Effector memory CD4-positive, alpha-beta T cell (primary cell): ENCODE measurements around the gene TAF10.

Experiments used
- DNase-seq, 3 donors: peaks; one replicate each; pipeline ENCODE4 v3.0.0-alpha.2; 2020
- H3K27ac ChIP-seq: 2 replicates; pipeline ENCODE4 v1.7.0; 2013; ENCODE audit warnings: mild to moderate bottlenecking, low read length, moderate library complexity; ENCODE audit not compliant: insufficient read depth, poor library complexity, severe bottlenecking
- H3K27me3 ChIP-seq: replicated peaks from 2 replicates; pipeline ENCODE4 v1.7.0; 2013; ENCODE audit warnings: mild to moderate bottlenecking, low read length; ENCODE audit not compliant: insufficient read depth, control insufficient read depth, poor library complexity, severe bottlenecking
- H3K36me3 ChIP-seq: 2 replicates; pipeline ENCODE4 v1.7.0; 2013; ENCODE audit warnings: mild to moderate bottlenecking, low read length, moderate library complexity; ENCODE audit not compliant: control insufficient read depth, insufficient read depth
- H3K4me1 ChIP-seq: 2 replicates; pipeline ENCODE4 v1.7.0; 2013; ENCODE audit warnings: low read length, mild to moderate bottlenecking; ENCODE audit not compliant: control insufficient read depth, insufficient read depth, poor library complexity, severe bottlenecking
- H3K4me3 ChIP-seq: 2 replicates; pipeline ENCODE4 v1.7.0; 2013; ENCODE audit warnings: low read length, low read depth, mild to moderate bottlenecking; ENCODE audit not compliant: insufficient read depth, poor library complexity, severe bottlenecking
- H3K9me3 ChIP-seq: 2 replicates; pipeline ENCODE4 v1.7.0; 2013; ENCODE audit warnings: mild to moderate bottlenecking, low read length, moderate library complexity; ENCODE audit not compliant: control insufficient read depth
- total RNA-seq, 3 donors: gene quantifications; one replicate each; lab custom pipeline; 2026; lab: John Stamatoyannopoulos, UW

TAF10 gene
- 19.9 to 23.0 (median 21.2) reads per million in 3 donors for total RNA-seq

- Histone ChIP-seq H3K27me3 (no peaks in the 10 kb centered on the region), H3K4me1 (peaks cover 22% of the 10 kb centered on the region), H3K27ac (peak within 1 kb of the TSS; percentile 95), H3K4me3 (peak within 1 kb of the TSS; percentile 66), H3K9me3 (no peaks in the 10 kb centered on the region), H3K36me3 (peaks cover 38% of the 10 kb centered on the region)
- DNase-seq, result peak; percentile 92 to 95 (median 93)
These were observed at the start of gene TAF10 for GRCh38 chr11:6612213-6613041. Gene TAF10 (minus strand): TSS chr11:6612216. CDS start chr11:6612189, 27 bp downstream.

DNA sequence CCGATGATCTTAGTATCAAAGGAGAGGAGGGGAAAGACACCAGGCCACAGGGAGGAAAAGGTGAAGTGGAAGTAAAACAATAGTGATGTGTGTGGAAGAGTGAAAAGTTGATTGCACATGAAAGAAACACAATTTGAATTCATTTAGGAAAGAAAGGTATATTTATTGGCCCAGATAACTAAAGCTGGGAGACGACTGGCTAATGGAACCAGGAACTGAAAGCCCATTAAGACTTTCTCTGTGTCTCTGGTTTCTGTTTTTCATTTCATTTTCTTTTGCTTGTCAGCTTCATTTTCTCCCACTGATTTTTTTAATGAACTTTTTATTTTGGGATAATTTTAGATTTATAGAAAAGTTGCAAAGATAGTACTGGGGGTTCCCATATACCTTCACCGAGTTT is 48.7 kb upstream of the TAF10 start:
- H3K9me3 ChIP-seq, result no peaks in the 10 kb centered on the region
- H3K27ac ChIP-seq, result no peak overlapping the region
- H3K27me3 ChIP-seq, result no peaks in the 10 kb centered on the region
- H3K36me3 ChIP-seq, result no peaks in the 10 kb centered on the region
- no peaks in the 10 kb centered on the region for H3K4me1 ChIP-seq
- no peak for DNase-seq
- no peak overlapping the region for H3K4me3 ChIP-seq

DNA sequence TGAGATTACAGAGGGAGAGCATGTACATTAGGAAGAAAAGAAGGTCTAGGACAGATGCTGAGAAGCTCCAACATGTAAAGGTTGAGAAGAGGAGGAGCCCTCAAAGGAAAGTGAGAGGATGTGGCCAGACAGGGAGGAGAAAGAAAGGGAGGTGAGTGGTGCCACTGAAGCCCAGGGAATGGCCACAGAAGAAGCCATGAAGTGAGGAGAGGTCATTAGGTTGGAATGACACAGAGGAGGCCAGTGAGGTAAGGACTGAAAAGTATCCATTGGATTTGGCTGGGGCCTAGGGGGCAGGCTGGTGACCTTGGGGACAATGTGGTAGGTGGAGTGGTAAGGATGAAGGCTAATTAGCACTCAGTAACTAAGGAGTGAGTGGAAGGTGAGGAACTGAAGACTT is 46.6 kb upstream of the TAF10 start:
- H3K4me1 ChIP-seq, result no peaks in the 10 kb centered on the region
- no peaks in the 10 kb centered on the region for H3K9me3 ChIP-seq
- no peaks in the 10 kb centered on the region for H3K27me3 ChIP-seq
- no peak overlapping the region for H3K4me3 ChIP-seq
- H3K27ac ChIP-seq, result no peak overlapping the region
- no peaks in the 10 kb centered on the region for H3K36me3 ChIP-seq
- DNase-seq, result no peak

DNA sequence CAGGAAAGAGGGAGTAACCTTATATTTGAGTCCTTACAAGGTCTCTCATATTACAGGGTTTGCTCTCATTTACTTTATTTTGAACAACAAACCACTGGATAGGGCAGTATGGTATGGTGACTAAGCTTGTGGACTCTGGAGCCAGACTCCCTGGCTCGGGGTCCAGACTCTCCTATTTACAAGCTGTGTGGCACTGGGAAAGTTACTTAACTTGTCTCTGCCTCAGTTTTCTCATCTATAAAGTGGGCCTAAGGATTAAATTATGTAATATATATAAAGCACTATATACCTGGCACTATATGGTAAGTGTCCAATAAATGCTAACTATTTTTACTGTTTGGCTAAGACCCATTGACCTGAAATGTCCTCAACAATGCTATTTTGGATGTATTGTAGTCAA is 45.3 kb upstream of the TAF10 start:
- no peak for DNase-seq
- H3K36me3 ChIP-seq, result no peaks in the 10 kb centered on the region
- no peak overlapping the region for H3K4me3 ChIP-seq
- no peaks in the 10 kb centered on the region for H3K4me1 ChIP-seq
- no peaks in the 10 kb centered on the region for H3K27me3 ChIP-seq
- no peak overlapping the region for H3K27ac ChIP-seq
- no peaks in the 10 kb centered on the region for H3K9me3 ChIP-seq

- no peak for DNase-seq
- Histone ChIP-seq H3K9me3 (no peaks in the 10 kb centered on the region), H3K4me3 (no peak overlapping the region), H3K4me1 (no peaks in the 10 kb centered on the region), H3K27me3 (no peaks in the 10 kb centered on the region), H3K36me3 (no peaks in the 10 kb centered on the region), H3K27ac (no peak overlapping the region)
These were observed 44.9 kb upstream of the TAF10 start for GRCh38 chr11:6656936-6657335.

DNA sequence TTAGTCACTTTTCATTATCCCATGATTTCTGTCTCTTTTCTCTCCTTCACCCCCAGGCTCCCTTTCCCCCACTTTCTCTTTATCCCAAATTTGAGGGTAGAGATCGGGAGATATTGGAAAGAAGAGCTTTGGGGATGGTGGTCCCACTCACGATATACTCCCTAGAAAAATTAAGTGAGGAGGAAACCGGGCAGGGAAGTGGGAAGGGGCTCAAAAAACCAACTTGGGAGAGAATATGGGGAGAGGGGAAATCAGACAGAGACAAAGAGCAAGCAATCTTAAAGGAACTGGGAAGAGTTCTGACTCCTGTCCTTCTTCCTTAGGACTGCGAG is 44.5 kb upstream of the TAF10 start:
- Histone ChIP-seq H3K4me1 (no peaks in the 10 kb centered on the region), H3K27ac (no peak overlapping the region), H3K27me3 (no peaks in the 10 kb centered on the region), H3K9me3 (no peaks in the 10 kb centered on the region), H3K36me3 (no peaks in the 10 kb centered on the region), H3K4me3 (no peak overlapping the region)
- no peak for DNase-seq

DNA sequence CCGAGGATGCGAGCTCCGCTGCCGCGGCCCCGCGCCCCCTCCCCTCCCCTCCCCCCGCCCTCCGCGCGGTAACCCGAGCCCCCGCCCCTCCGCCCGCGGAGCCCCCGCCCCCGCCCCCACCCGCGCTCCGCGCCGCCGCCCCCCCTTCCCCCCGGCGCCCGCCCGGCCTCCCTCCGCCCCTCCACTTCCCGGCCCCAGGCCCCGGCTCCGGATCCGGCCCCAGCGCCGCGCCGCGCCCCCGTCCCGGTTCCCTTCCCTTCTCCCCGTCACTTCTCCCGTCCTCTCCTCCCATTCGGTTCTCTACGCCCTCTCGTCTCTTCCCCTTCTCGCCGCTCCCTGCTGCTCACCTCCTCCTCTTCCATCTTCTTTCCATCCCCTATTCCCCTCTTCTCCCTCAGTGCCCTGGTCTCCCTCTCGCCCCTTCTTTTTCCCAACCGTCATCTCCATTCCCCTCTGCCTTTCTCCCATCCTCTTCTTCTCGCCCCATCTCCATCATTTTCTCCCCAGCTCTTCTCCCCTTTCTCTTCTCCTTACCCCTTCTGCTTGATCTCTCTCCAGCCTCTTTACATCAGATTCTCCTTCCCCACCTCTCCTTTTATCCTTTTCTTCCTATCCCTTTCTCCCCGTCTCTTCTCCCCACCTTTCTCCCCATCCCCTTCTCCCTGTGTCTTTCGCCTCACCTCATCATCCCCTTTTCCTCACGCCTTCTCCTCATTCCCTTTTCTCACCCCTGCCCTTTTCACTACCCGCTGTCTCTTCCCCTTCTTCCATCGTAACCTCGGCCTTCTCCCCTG is 44.0 kb upstream of the TAF10 start, which contains the start of gene DCHS1:
Gene DCHS1 (minus strand): TSS at position 20 of the 794 bp plus-strand sequence. CDS start 14,196 bp downstream, outside the sequence.
- Histone ChIP-seq H3K4me1 (no peaks in the 10 kb centered on the region), H3K4me3 (peak within 1 kb of the TSS; percentile 53), H3K36me3 (no peaks in the 10 kb centered on the region), H3K27ac (peak within 1 kb of the TSS; percentile 35), H3K9me3 (no peaks in the 10 kb centered on the region), H3K27me3 (no peaks in the 10 kb centered on the region)
- DNase-seq, result peak in 1 of 3 donors; percentile 15

GRCh38 chr11:6655020-6655789 is 43.2 kb upstream of the TAF10 start:
- H3K27ac ChIP-seq, result peak overlapping the region; percentile 35
- H3K27me3 ChIP-seq, result no peaks in the 10 kb centered on the region
- no peak for DNase-seq

GRCh38 chr11:6654281-6655019 is 42.4 kb upstream of the TAF10 start:
- Histone ChIP-seq H3K4me3 (peak overlapping the region; percentile 53), H3K36me3 (no peaks in the 10 kb centered on the region), H3K9me3 (no peaks in the 10 kb centered on the region), H3K27ac (no peak overlapping the region), H3K4me1 (no peaks in the 10 kb centered on the region), H3K27me3 (no peaks in the 10 kb centered on the region)
- DNase-seq, result no peak

More at GRCh38 chr11:6655020-6655789, 43.2 kb upstream of the TAF10 start:
- no peaks in the 10 kb centered on the region for H3K36me3 ChIP-seq
- H3K4me1 ChIP-seq, result no peaks in the 10 kb centered on the region
- peak overlapping the region; percentile 53 for H3K4me3 ChIP-seq
- no peaks in the 10 kb centered on the region for H3K9me3 ChIP-seq
